H9 (cell line): ENCODE results near the gene FOXJ3. TPM values are rescaled to one million over a fixed set of nuclear protein-coding genes. Genes with fewer than 3 reads are reported as not detected.

Source experiments
- DNase-seq: peaks from one replicate; pipeline ENCODE4 v3.0.0-alpha.2; 2017
- H2AFZ ChIP-seq: one replicate; pipeline ENCODE4 v1.6.1; 2013; ENCODE audit warnings: mild to moderate bottlenecking, low read length, control low read depth, moderate library complexity
- H2AK5ac ChIP-seq: 2 replicates; pipeline ENCODE4 v1.6.1; 2013; ENCODE audit warnings: low read length, control low read depth, mixed read lengths; ENCODE audit not compliant: insufficient read length
- H2BK120ac ChIP-seq: one replicate; pipeline ENCODE4 v1.6.1; 2013; ENCODE audit warnings: low read depth, mild to moderate bottlenecking, low read length, control low read depth, inconsistent platforms; ENCODE audit not compliant: poor library complexity, severe bottlenecking
- H2BK12ac ChIP-seq: 2 replicates; pipeline ENCODE4 v1.6.1; 2013; ENCODE audit warnings: low read length, control low read depth, mixed read lengths, low read depth; ENCODE audit not compliant: insufficient read length
- H2BK15ac ChIP-seq: 2 replicates; pipeline ENCODE4 v1.6.1; 2013; ENCODE audit warnings: low read depth, low read length, control low read depth
- H2BK20ac ChIP-seq: one replicate; pipeline ENCODE4 v1.6.1; 2013; ENCODE audit warnings: low read depth, mild to moderate bottlenecking, low read length, control low read depth, inconsistent platforms; ENCODE audit not compliant: poor library complexity, severe bottlenecking
- H2BK5ac ChIP-seq: 2 replicates; pipeline ENCODE4 v1.6.1; 2013; ENCODE audit warnings: low read length, control low read depth, mixed read lengths; ENCODE audit not compliant: insufficient read length
- H3K14ac ChIP-seq: 2 replicates; pipeline ENCODE4 v1.6.1; 2013; ENCODE audit warnings: low read length, control low read depth; ENCODE audit not compliant: insufficient read depth
- H3K18ac ChIP-seq: 2 replicates; pipeline ENCODE4 v1.6.1; 2013; ENCODE audit warnings: low read depth, mild to moderate bottlenecking, mixed read lengths, low read length, control low read depth; ENCODE audit not compliant: insufficient read length
- H3K23ac ChIP-seq: 2 replicates; pipeline ENCODE4 v1.6.1; 2013; ENCODE audit warnings: low read length, control low read depth, mixed read lengths, low read depth; ENCODE audit not compliant: insufficient read length
- H3K23me2 ChIP-seq: 2 replicates; pipeline ENCODE4 v1.6.1; 2013; ENCODE audit warnings: low read depth, mild to moderate bottlenecking, mixed read lengths, low read length, control low read depth; ENCODE audit not compliant: insufficient read length, poor library complexity, severe bottlenecking
- H3K27ac ChIP-seq: 2 replicates; pipeline ENCODE4 v1.5.1; 2013; ENCODE audit warnings: low read length, control low read depth, mixed read lengths, low read depth; ENCODE audit not compliant: insufficient read length
- H3K27me3 ChIP-seq: 2 replicates; pipeline ENCODE4 v1.6.1; 2013; ENCODE audit warnings: low read length, control low read depth, inconsistent platforms; ENCODE audit not compliant: insufficient read depth
- H3K4ac ChIP-seq: 2 replicates; pipeline ENCODE4 v1.6.1; 2013; ENCODE audit warnings: low read depth, mild to moderate bottlenecking, control low read depth, inconsistent platforms, low read length, moderate library complexity
- H3K4me1 ChIP-seq: 2 replicates; pipeline ENCODE4 v1.6.1; 2013; ENCODE audit warnings: low read length, control low read depth, inconsistent platforms; ENCODE audit not compliant: insufficient read depth
- H3K4me2 ChIP-seq: 2 replicates; pipeline ENCODE4 v1.6.1; 2013; ENCODE audit warnings: low read length, control low read depth, mixed read lengths; ENCODE audit not compliant: insufficient read length, insufficient read depth
- H3K56ac ChIP-seq: 2 replicates; pipeline ENCODE4 v1.6.1; 2013; ENCODE audit warnings: low read depth, mild to moderate bottlenecking, mixed read lengths, low read length, control low read depth; ENCODE audit not compliant: insufficient read length
- H3K79me1 ChIP-seq: 2 replicates; pipeline ENCODE4 v1.6.1; 2013; ENCODE audit warnings: low read depth, mild to moderate bottlenecking, moderate library complexity, low read length, control low read depth, inconsistent platforms; ENCODE audit not compliant: insufficient read depth, poor library complexity, severe bottlenecking
- H3K79me2 ChIP-seq: 2 replicates; pipeline ENCODE4 v1.6.1; 2013; ENCODE audit warnings: low read length, control low read depth, inconsistent platforms; ENCODE audit not compliant: insufficient read depth
- H3K9ac ChIP-seq: 2 replicates; pipeline ENCODE4 v1.6.1; 2013; ENCODE audit warnings: low read length, control low read depth, mixed read lengths; ENCODE audit not compliant: insufficient read length; ENCODE audit errors: extremely low read depth
- H3K9me3 ChIP-seq: one replicate; pipeline ENCODE4 v1.6.1; 2013; ENCODE audit warnings: low read depth, low read length, inconsistent platforms; ENCODE audit not compliant: control insufficient read depth
- H3T11ph ChIP-seq: one replicate; pipeline ENCODE4 v1.6.1; 2013; ENCODE audit warnings: mild to moderate bottlenecking, low read length, control low read depth, inconsistent platforms
- H4K20me1 ChIP-seq: one replicate; pipeline ENCODE4 v1.6.1; 2013; ENCODE audit not compliant: control insufficient read depth, insufficient read length, insufficient read depth
- H4K5ac ChIP-seq: 2 replicates; pipeline ENCODE4 v1.6.1; 2013; ENCODE audit warnings: low read depth, mild to moderate bottlenecking, mixed read lengths, low read length, control low read depth; ENCODE audit not compliant: insufficient read length
- H4K8ac ChIP-seq: replicated peaks from 2 replicates; pipeline ENCODE4 v1.6.1; 2013; ENCODE audit warnings: low read length, control low read depth, mixed read lengths, low read depth; ENCODE audit not compliant: insufficient read length
- H4K91ac ChIP-seq: 2 replicates; pipeline ENCODE4 v1.6.1; 2013; ENCODE audit warnings: low read depth, mild to moderate bottlenecking, moderate library complexity, mixed read lengths, low read length, control low read depth; ENCODE audit not compliant: insufficient read length
- H3K27ac Mint-ChIP-seq, 3 experiments: 2 replicates in 2 of 3; 3 replicates in 1 of 3; pipeline ENCODE4 v1.8.0; 2020 to 2021; ENCODE audit warnings: mixed read lengths in 3 of 3, mild to moderate bottlenecking in 1 of 3, moderate library complexity in 1 of 3
- H3K27me3 Mint-ChIP-seq: 2 replicates; pipeline ENCODE4 v1.8.0; 2021; ENCODE audit warnings: low read depth, mild to moderate bottlenecking, moderate library complexity, mixed read lengths
- H3K36me3 Mint-ChIP-seq, 3 experiments: 2 replicates in 2 of 3; 3 replicates in 1 of 3; pipeline ENCODE4 v1.8.0; 2020 to 2021; ENCODE audit warnings: low read depth in 3 of 3, mixed read lengths in 3 of 3; ENCODE audit not compliant: insufficient read depth in 1 of 3
- H3K4me1 Mint-ChIP-seq, 2 experiments: 2 replicates each; pipeline ENCODE4 v1.8.0; 2020; ENCODE audit warnings: mixed read lengths in 2 of 2
- H3K4me3 Mint-ChIP-seq, 2 experiments: 2 replicates in 1 of 2; 3 replicates in 1 of 2; pipeline ENCODE4 v1.8.0; 2020 to 2021; ENCODE audit warnings: mild to moderate bottlenecking in 2 of 2, mixed read lengths in 2 of 2, moderate library complexity in 1 of 2
- H3K9me3 Mint-ChIP-seq, 2 experiments: 2 replicates in 1 of 2; 3 replicates in 1 of 2; pipeline ENCODE4 v1.8.0; 2020; ENCODE audit warnings: mild to moderate bottlenecking in 2 of 2, mixed read lengths in 2 of 2, moderate library complexity in 1 of 2
- CTCF ChIP-seq: fragments of 200-600 bp; sonication (generic); conservative IDR thresholded peaks from 3 replicates; pipeline ENCODE4 v1.8.0; 2021; ENCODE audit warnings: antibody characterized with exemption, mild to moderate bottlenecking
- WGBS: extraction: QIAGEN DNeasy Blood & Tissue Kit; methylation state at CpG from one replicate; pipeline ENCODE4 v1.1.7; 2013; ENCODE audit warnings: missing lambda C conversion rate, low lambda C conversion rate, mixed read lengths; ENCODE audit not compliant: insufficient read length; ENCODE audit errors: extremely low coverage; 5-methylcytosine and 5-hydroxymethylcytosine counted together
- total RNA-seq: library from RNA; stranded (reverse); gene quantifications from 2 replicates; pipeline ENCODE4 v1.2.1, GENCODE V29; 2021

FOXJ3 gene
- total RNA-seq, 1 experiment from 2014 or later, result 49.9 TPM

GRCh38 chr1:42365118-42365517 is 30.1 kb upstream of the FOXJ3 start:
- H2BK20ac ChIP-seq, result no peak overlapping the region
- WGBS, result no CpG with 5 or more reads among the region's 2 CpGs

More at GRCh38 chr1:42365118-42365517, 30.1 kb upstream of the FOXJ3 start:
- Histone ChIP-seq H3K18ac (no peak overlapping the region), H3K4me1 (no peaks in the 10 kb centered on the region), H4K5ac (no peak overlapping the region), H3K79me2 (no peaks in the 10 kb centered on the region), H2BK15ac (no peak overlapping the region), H3K56ac (no peak overlapping the region), H2AK5ac (no peak overlapping the region), H2BK120ac (no peak overlapping the region), H3K23ac (no peak overlapping the region), H3K9me3 (no peaks in the 10 kb centered on the region), H4K20me1 (no peaks in the 10 kb centered on the region), H2AFZ (no peak overlapping the region), H3K79me1 (no peaks in the 10 kb centered on the region), H3K9ac (no peak overlapping the region), H2BK12ac (no peak overlapping the region), H3K4ac (no peak overlapping the region), H3T11ph (no peak overlapping the region), H3K4me2 (no peak overlapping the region), H3K14ac (no peak overlapping the region), H3K27ac (no peak overlapping the region), H4K91ac (no peak overlapping the region), H4K8ac (no peak overlapping the region), H3K27me3 (no peaks in the 10 kb centered on the region), H3K23me2 (no peaks in the 10 kb centered on the region), H2BK5ac (no peak overlapping the region)
- no peaks in the 10 kb centered on the region for H3K36me3 Mint-ChIP-seq
- no peak overlapping the region for H3K4me3 Mint-ChIP-seq
- H3K4me1 Mint-ChIP-seq, result peaks cover 8% of the 10 kb centered on the region in 2 experiments; a peak in 1 of 4 replicates
- no peak for DNase-seq
- H3K27ac Mint-ChIP-seq, result no peak overlapping the region; a peak in 1 of 7 replicates
- no peak for TF ChIP-seq CTCF
- peaks cover 7% of the 10 kb centered on the region for H3K27me3 Mint-ChIP-seq
- H3K9me3 Mint-ChIP-seq, result no peaks in the 10 kb centered on the region
